ENCODE measurements around the gene PDGFRB. TPM values are rescaled to one million over a fixed set of nuclear protein-coding genes. Genes with fewer than 3 reads are reported as not detected.
A peak's percentile ranks its signal among the peaks of the same experiment; 100 is the strongest.

PDGFRB gene
- total and polyA plus RNA-seq, 4 donors: 33.6 to 215 (median 78.3) TPM

DNA sequence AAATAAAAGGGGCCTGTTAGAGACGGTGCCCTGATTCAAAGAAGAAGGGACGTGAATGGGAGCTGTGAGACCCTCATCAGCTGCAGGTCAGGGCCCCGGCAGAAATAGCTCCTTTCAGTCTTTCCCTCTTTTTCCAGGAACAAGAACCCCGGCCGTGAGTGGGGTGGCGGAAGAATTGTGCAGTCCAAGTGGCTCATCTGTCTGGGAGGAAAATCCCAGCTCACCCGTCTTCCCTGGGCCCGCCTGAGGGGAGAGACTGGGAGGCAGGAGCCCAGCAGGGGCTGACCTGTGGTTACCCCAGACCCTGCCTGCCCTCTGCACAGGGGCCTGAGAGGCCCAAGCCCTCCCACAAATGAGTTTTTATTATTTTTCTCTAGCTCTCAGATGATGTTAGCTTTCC, 44.5 kb downstream of the PDGFRB start:
- Histone ChIP-seq H3K9ac (ENCODE audit: insufficient read depth in 1 of 2, low read length in 2 of 2) (no peak overlapping the region), H3K27me3 (ENCODE audit: control insufficient read depth in 3 of 3, insufficient read depth in 3 of 3, low read length in 2 of 3) (no peaks in the 10 kb centered on the region), H3K4me1 (ENCODE audit: control insufficient read depth in 5 of 5, insufficient read depth in 5 of 5, low read length in 5 of 5) (peaks cover 0 to 12% (median 4%) of the 10 kb centered on the region in 5 donors), H3K9me3 (ENCODE audit: control insufficient read depth in 4 of 4, insufficient read depth in 3 of 4, low read length in 3 of 4) (no peaks in the 10 kb centered on the region), H3K4me3 (no peak overlapping the region), H3K36me3 (ENCODE audit: control insufficient read depth in 4 of 4, insufficient read depth in 4 of 4, low read length in 4 of 4) (peaks cover 0 to 6% (median 0%) of the 10 kb centered on the region in 4 donors), H3K27ac (ENCODE audit: low read depth in 1 of 2, low read length in 1 of 2) (no peak overlapping the region)
- WGBS, 2 donors: 84 to 93% methylated on average over 8 of the region's 8 CpGs
- TF ChIP-seq, protein P1, sequence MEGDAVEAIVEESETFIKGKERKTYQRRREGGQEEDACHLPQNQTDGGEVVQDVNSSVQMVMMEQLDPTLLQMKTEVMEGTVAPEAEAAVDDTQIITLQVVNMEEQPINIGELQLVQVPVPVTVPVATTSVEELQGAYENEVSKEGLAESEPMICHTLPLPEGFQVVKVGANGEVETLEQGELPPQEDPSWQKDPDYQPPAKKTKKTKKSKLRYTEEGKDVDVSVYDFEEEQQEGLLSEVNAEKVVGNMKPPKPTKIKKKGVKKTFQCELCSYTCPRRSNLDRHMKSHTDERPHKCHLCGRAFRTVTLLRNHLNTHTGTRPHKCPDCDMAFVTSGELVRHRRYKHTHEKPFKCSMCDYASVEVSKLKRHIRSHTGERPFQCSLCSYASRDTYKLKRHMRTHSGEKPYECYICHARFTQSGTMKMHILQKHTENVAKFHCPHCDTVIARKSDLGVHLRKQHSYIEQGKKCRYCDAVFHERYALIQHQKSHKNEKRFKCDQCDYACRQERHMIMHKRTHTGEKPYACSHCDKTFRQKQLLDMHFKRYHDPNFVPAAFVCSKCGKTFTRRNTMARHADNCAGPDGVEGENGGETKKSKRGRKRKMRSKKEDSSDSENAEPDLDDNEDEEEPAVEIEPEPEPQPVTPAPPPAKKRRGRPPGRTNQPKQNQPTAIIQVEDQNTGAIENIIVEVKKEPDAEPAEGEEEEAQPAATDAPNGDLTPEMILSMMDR (IDR thresholded peaks at IDR 0.05; ENCODE audit: control extremely low read depth, extremely low read depth): no peak
- ATAC-seq (ENCODE audit: insufficient read depth, low FRiP score): no peak
- DNase-seq: peak in 1 of 3 donors; percentile 11

DNA sequence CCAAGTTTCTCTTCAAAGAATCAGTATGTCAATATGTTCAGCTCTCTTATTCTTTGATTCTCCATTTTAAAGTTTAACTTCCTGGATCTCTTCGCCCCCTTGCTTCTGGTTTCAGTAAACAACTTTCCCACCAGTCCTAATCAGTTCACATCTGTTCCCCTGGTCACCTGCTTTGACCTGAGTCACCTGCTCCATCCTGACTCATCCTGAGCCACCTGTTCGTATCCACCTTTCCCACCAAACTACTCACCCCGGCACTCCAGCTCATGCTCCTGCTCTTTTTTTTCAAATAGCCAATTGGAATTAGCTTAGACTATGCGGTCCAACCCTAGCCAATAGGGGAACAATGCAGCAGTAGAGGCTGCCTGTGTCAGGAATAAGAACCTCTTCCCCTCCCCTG, 45.7 kb downstream of the PDGFRB start:
- Histone ChIP-seq H3K27ac (ENCODE audit: low read depth in 1 of 2, low read length in 1 of 2) (no peak overlapping the region), H3K9me3 (ENCODE audit: control insufficient read depth in 4 of 4, insufficient read depth in 3 of 4, low read length in 3 of 4) (no peaks in the 10 kb centered on the region), H3K36me3 (ENCODE audit: control insufficient read depth in 4 of 4, insufficient read depth in 4 of 4, low read length in 4 of 4) (peaks cover 0 to 6% (median 0%) of the 10 kb centered on the region in 4 donors), H3K9ac (ENCODE audit: insufficient read depth in 1 of 2, low read length in 2 of 2) (no peak overlapping the region), H3K4me3 (no peak overlapping the region), H3K4me1 (ENCODE audit: control insufficient read depth in 5 of 5, insufficient read depth in 5 of 5, low read length in 5 of 5) (peaks cover 0 to 14% (median 4%) of the 10 kb centered on the region in 5 donors), H3K27me3 (ENCODE audit: control insufficient read depth in 3 of 3, insufficient read depth in 3 of 3, low read length in 2 of 3) (no peaks in the 10 kb centered on the region)
- TF ChIP-seq, protein P1 (IDR thresholded peaks at IDR 0.05; ENCODE audit: control extremely low read depth, extremely low read depth): no peak
- 62 to 74% methylated on average over 4 of the region's 4 CpGs for WGBS, 2 donors
- no peak for ATAC-seq (ENCODE audit: insufficient read depth, low FRiP score)
- no peak for DNase-seq

DNA sequence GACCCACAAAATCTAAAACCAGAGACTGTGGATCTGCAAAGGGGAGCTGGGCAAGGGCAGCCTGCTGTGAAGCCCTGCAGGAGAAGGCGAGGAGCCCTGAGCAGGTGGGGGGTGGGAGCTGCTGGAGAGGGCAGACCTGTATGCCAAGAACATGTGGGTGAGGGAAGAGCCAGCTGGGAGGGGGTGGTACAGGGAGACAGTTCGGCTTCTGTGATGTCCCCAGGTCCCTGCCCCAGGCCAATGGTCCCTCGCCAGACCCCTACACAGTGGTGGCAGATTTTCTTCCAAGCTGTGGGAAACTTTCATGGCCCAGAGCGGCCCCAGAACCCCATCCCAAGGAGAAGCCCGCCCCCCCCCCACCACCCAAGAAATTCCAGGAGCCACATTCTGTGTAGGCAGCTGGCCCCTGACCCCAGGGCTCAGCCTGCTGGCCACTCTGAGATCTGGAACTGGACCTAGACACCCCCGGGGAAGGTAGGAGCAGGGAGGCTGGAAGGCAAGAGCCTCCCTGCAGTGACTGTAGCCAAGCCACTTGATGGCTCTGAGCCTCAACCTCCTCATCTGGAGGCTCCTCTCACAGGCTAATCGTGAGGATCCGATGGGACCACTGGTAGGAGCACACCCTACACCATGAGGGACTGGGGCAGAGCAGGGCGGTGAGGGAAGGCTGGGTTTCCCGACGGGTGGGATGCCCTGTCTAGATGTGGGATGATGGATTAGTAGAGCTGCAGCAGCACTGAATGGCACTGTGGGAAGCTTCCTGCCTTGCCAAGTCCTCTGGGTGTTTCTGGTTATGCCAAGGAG, 46.7 kb downstream of the PDGFRB start:
- ATAC-seq (ENCODE audit: insufficient read depth, low FRiP score): no peak

More for the DNA sequence above, 46.7 kb downstream of the PDGFRB start:
- Histone ChIP-seq H3K9ac (ENCODE audit: insufficient read depth in 1 of 2, low read length in 2 of 2) (no peak overlapping the region), H3K27ac (ENCODE audit: low read depth in 1 of 2, low read length in 1 of 2) (no peak overlapping the region), H3K9me3 (ENCODE audit: control insufficient read depth in 4 of 4, insufficient read depth in 3 of 4, low read length in 3 of 4) (no peaks in the 10 kb centered on the region), H3K4me1 (ENCODE audit: control insufficient read depth in 5 of 5, insufficient read depth in 5 of 5, low read length in 5 of 5) (peaks cover 0 to 14% (median 4%) of the 10 kb centered on the region in 5 donors), H3K4me3 (no peak overlapping the region), H3K36me3 (ENCODE audit: control insufficient read depth in 4 of 4, insufficient read depth in 4 of 4, low read length in 4 of 4) (no peaks in the 10 kb centered on the region), H3K27me3 (ENCODE audit: control insufficient read depth in 3 of 3, insufficient read depth in 3 of 3, low read length in 2 of 3) (no peaks in the 10 kb centered on the region)
- DNase-seq: no peak
- WGBS, 2 donors: 85 to 92% methylated on average over 11 of the region's 11 CpGs
- TF ChIP-seq, protein P1 (IDR thresholded peaks at IDR 0.05; ENCODE audit: control extremely low read depth, extremely low read depth): no peak

All from lung (tissue), 12 donors.